ENCODE measurements around the gene ANOS1.
"Not testable (repeated sequence)": the region's sequence is repeated elsewhere in the genome, so short reads cannot be mapped to it uniquely, and the experiment has no call there.

The ANOS1 gene

DNA sequence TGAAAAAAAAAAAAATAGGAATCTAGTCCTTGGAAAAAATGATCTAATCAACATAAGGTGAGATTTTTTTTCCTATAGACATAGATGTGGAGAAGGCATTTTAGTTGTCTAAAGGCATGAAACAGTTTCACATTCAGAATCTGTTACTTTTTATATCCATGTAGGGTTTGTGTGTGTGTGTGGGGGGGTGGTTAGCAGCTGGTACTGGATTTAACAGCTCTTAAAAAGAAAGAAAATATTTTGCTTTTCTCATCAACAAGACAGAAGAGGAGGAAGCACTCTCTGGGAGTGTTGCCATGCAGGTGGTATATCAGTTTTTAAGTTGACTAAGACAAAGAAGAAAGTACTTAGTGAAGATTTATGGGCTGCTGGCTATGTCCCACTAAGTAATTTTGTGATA is 145.0 kb downstream of the ANOS1 start:
- peaks cover 4% of the 10 kb centered on the region for H3K9me3 Mint-ChIP-seq
- ATAC-seq, result no peak
- no peak for DNase-seq (ENCODE audit: low spot score in 2 of 2)
- no peaks in the 10 kb centered on the region for H3K36me3 Mint-ChIP-seq
- no peaks in the 10 kb centered on the region for H3K4me1 Mint-ChIP-seq
- H3K4me3 Mint-ChIP-seq, result no peak overlapping the region
- no peak overlapping the region for H3K27ac Mint-ChIP-seq

DNA sequence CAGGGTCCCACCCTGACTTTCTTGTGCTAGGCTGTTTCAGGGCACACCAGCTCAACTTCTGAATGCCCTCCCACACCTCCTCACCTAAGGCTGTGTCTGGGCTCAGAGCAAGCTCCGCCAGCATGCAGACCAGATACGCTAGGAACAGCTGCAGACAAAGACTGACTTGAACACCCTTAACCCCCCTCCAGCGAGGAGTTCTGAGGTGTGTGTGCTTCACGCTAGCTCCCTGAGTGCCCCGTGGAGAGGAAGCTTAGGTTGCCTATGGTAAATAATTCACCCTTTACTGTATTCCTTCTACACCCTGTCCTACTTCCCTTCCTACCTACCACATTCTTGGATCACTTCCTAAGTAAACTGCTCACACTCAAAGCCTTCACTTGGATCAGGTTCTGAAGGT is 152.3 kb downstream of the ANOS1 start:
- DNase-seq (ENCODE audit: low spot score in 2 of 2) (no peak), ATAC-seq (no peak)
- no peak overlapping the region for H3K27ac Mint-ChIP-seq
- H3K4me1 Mint-ChIP-seq, result no peaks in the 10 kb centered on the region
- peaks cover 4% of the 10 kb centered on the region for H3K9me3 Mint-ChIP-seq
- H3K36me3 Mint-ChIP-seq, result no peaks in the 10 kb centered on the region
- no peak overlapping the region for H3K4me3 Mint-ChIP-seq

DNA sequence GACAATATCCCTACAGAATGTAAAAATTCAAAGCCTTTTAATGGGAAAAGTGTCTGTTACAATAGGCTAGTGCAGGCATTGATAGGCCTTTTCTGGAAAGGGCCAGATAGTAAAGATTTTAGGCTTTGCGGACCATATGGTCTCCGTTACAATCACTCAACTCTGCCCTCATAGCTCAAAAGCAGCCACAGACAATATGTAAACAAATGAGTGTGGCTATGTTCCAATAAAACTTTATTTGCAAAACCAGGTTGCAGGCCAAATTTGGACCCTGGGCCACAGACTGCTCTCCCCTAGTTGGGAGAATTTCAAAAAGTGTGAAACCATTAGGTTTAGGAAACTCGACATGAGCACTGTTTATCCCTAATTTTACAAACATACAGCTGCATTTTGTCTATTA is 155.1 kb downstream of the ANOS1 start:
- H3K4me3 Mint-ChIP-seq, result no peak overlapping the region
- no peak overlapping the region for H3K27ac Mint-ChIP-seq
- DNase-seq (ENCODE audit: low spot score in 2 of 2), result no peak

DNA sequence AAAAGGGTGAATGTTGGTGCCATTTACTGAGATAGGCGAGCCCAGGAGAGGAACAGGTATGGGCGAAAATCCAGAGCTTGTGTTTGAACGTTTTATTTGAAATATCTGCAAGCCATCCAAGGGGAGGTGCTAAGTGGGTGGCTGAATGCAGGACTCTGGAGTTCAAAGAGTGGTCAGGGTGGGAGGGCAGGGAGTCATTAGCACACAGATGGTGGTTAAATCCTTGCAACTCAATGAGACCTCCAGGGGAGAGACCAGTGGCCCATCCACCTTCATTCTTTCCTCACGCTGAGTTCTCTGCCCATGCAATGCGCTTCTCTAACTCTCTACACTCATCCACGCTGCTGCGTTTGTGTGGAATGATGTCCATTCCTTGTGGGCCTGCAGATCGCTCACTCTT is 166.2 kb downstream of the ANOS1 start:
- H3K9me3 Mint-ChIP-seq, result peaks cover 2% of the 10 kb centered on the region
- no peak for DNase-seq (ENCODE audit: low spot score in 2 of 2)
- no peak overlapping the region for H3K27ac Mint-ChIP-seq
- no peaks in the 10 kb centered on the region for H3K4me1 Mint-ChIP-seq
- ATAC-seq, result no peak
- no peaks in the 10 kb centered on the region for H3K36me3 Mint-ChIP-seq
- H3K4me3 Mint-ChIP-seq, result no peak overlapping the region

More for the DNA sequence above, 155.1 kb downstream of the ANOS1 start:
- Mint-ChIP-seq H3K9me3 (no peaks in the 10 kb centered on the region), H3K36me3 (no peaks in the 10 kb centered on the region), H3K4me1 (no peaks in the 10 kb centered on the region)
- no peak for ATAC-seq

DNA sequence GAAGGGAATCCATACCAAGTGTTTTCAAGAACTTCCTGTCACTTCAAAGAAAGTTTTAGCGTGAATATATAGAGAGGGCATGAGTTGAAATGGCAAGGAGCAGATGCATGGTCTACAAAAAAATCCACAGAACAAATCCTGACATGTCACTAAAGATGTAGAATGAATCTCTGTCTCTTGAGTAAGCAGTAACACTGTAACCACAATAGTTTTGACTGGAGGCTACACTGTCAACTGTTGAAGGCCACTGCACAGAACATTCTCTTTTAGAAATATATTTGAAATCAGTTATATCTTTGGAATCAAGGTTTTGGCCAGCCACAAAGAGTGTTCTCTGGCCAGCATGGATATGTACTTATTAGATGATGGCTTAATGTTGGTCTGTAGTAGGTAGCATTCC is 183.5 kb downstream of the ANOS1 start:
- no peaks in the 10 kb centered on the region for H3K4me1 Mint-ChIP-seq
- ATAC-seq (no peak), DNase-seq (ENCODE audit: low spot score in 2 of 2) (no peak)
- H3K9me3 Mint-ChIP-seq, result peaks cover 5% of the 10 kb centered on the region
- no peaks in the 10 kb centered on the region for H3K36me3 Mint-ChIP-seq
- no peak overlapping the region for H3K27ac Mint-ChIP-seq
- H3K4me3 Mint-ChIP-seq, result no peak overlapping the region

DNA sequence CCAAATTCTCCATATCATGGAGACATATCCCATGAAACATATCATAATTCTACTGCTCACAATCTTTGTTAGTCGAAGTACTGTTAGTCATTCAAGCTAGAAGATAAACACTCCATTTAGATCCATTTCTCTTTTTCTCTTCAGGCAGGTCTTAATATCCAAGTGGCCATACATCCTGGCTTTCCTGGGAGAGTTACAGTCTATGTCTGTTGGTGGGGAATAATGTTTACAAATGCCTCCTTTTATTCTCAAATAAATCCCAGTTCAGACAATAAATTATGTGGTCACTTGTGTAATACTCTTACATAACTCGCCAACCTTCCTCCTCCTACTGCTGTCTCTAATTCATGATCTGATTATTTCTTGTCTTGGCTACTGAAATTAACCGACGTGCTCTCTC is 185.2 kb downstream of the ANOS1 start:
- DNase-seq (ENCODE audit: low spot score in 2 of 2) (no peak), ATAC-seq (no peak)
- H3K36me3 Mint-ChIP-seq, result no peaks in the 10 kb centered on the region
- H3K27ac Mint-ChIP-seq, result no peak overlapping the region
- no peak overlapping the region for H3K4me3 Mint-ChIP-seq
- H3K9me3 Mint-ChIP-seq, result peaks cover 5% of the 10 kb centered on the region
- no peaks in the 10 kb centered on the region for H3K4me1 Mint-ChIP-seq

- ATAC-seq, result no peak
- Mint-ChIP-seq H3K27ac (no peak overlapping the region), H3K36me3 (no peaks in the 10 kb centered on the region), H3K4me3 (no peak overlapping the region), H3K4me1 (no peaks in the 10 kb centered on the region), H3K9me3 (peaks cover 7% of the 10 kb centered on the region)
- no peak for DNase-seq (ENCODE audit: low spot score in 2 of 2)
Observed at GRCh38 chrX:8520791-8521190, 211.1 kb downstream of the ANOS1 start.

- no peak for ATAC-seq
- Mint-ChIP-seq H3K36me3 (no peaks in the 10 kb centered on the region), H3K4me1 (no peaks in the 10 kb centered on the region), H3K27ac (no peak overlapping the region), H3K4me3 (no peak overlapping the region), H3K9me3 (peaks cover 10% of the 10 kb centered on the region)
- no peak for DNase-seq (ENCODE audit: low spot score in 2 of 2)
Observed at GRCh38 chrX:8520178-8520577, 211.8 kb downstream of the ANOS1 start.

GRCh38 chrX:8504451-8504850 is 227.5 kb downstream of the ANOS1 start:
- Mint-ChIP-seq H3K36me3 (no peaks in the 10 kb centered on the region), H3K4me3 (no peak overlapping the region), H3K27ac (no peak overlapping the region), H3K9me3 (no peaks in the 10 kb centered on the region), H3K4me1 (no peaks in the 10 kb centered on the region)
- no peak for DNase-seq (ENCODE audit: low spot score in 2 of 2)
- ATAC-seq, result no peak

DNA sequence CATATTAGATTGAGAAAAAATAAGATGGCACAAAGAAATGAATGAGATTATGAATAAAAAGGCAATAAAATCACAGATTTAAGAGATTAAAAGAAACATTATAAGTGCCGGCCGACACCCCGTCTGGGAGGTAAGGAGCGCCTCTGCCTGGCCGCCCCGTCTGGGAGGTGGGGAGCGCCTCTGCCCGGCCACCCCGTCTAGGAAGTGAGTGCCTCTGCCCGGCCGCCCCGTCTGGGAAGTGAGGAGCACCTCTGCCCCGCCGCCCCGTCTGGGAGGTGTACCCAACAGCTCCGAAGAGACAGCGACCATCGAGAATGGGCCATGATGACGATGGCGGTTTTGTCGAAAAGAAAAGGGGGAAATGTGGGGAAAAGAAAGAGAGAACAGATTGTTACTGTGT is 229.8 kb downstream of the ANOS1 start:
- not testable (repeated sequence) for H3K27ac Mint-ChIP-seq; H3K4me1 Mint-ChIP-seq; H3K36me3 Mint-ChIP-seq; H3K4me3 Mint-ChIP-seq; H3K9me3 Mint-ChIP-seq; DNase-seq (ENCODE audit: low spot score in 2 of 2); ATAC-seq

DNA sequence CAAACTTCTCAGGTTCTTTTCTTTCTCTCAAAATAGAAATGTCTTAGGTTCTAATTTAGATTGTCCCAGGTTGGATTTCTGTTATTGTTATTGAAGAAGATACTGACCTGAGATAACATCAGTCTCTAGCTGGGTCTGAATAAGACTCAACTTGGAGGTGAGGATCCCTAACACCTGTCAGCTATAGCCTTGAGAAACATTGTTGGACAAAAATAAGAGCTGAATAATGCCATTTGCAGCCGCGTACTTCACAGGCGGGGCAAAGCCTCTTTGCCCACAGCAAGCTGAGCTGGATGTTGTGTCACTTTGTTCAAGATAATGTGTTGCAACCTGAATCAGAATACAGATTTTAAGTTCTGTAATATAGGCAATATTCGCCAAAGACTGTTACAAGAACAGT is 231.7 kb downstream of the ANOS1 start:
- DNase-seq (ENCODE audit: low spot score in 2 of 2) (no peak), ATAC-seq (no peak)
- H3K4me1 Mint-ChIP-seq, result no peaks in the 10 kb centered on the region
- H3K27ac Mint-ChIP-seq, result no peak overlapping the region
- no peak overlapping the region for H3K4me3 Mint-ChIP-seq
- no peaks in the 10 kb centered on the region for H3K9me3 Mint-ChIP-seq
- H3K36me3 Mint-ChIP-seq, result no peaks in the 10 kb centered on the region

- not testable (repeated sequence) for H3K4me1 Mint-ChIP-seq; H3K36me3 Mint-ChIP-seq; H3K4me3 Mint-ChIP-seq; H3K9me3 Mint-ChIP-seq; H3K27ac Mint-ChIP-seq; DNase-seq (ENCODE audit: low spot score in 2 of 2); ATAC-seq
Observed at GRCh38 chrX:8495036-8495435, 236.9 kb downstream of the ANOS1 start.

DNA sequence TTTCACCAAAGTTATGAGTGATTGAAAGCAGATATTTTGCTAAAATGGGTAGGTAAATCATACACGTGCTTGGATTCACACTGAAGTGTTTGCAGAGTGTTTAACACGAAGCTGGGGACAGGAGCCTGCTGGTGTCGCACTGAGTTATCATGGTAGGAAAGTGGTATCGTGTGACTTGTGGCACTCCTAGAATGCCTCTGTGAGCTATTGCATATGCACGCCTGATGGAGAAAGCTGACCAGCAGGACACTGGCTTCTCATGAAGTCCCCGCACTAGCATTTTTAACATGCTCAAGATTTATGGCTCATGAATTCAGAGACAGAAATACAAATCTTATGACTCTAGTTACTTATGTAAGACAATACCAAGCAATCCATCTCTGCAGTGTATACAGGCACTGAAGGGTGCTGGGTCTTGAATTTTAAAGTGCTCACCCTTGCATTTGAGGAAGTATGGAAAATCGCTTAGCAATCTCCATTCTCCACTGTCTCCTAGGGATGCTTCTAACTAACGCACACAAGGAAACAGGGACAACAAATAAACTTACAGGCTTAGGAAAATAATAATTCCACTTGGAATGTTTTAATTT is 247.5 kb downstream of the ANOS1 start:
- Mint-ChIP-seq H3K4me1 (no peaks in the 10 kb centered on the region), H3K27ac (no peak overlapping the region), H3K36me3 (no peaks in the 10 kb centered on the region), H3K9me3 (peaks cover 9% of the 10 kb centered on the region), H3K4me3 (no peak overlapping the region)
- DNase-seq (ENCODE audit: low spot score in 2 of 2), result no peak
- no peak for ATAC-seq

Data from stimulated activated effector memory CD8-positive, alpha-beta T cell treated with anti-CD3 and anti-CD28 coated beads, Interleukin-12 subunit alpha, Interleukin-12 subunit beta, amount 100 ng/mL, for 72 hours (primary cell).